Thyroid gland (tissue), 4 donors: ENCODE measurements around the gene SUGT1.

Experiments used
- CTCF ChIP-seq, 6 experiments: fragments of 200-600 bp in 3 of 6; fragments of 450-650 bp in 3 of 6; sonication (generic) in 3 of 6; IDR thresholded peaks; one replicate each; pipeline ENCODE4 v1.5.1; 2016 to 2019; ENCODE audit warnings: antibody characterized with exemption in 6 of 6, mild to moderate bottlenecking in 2 of 6, inconsistent platforms in 1 of 6, moderate library complexity in 1 of 6
- POLR2A ChIP-seq, 2 donors: fragments of 450-650 bp; IDR thresholded peaks; one replicate each; pipeline ENCODE4 v1.6.1; 2017; ENCODE audit warnings: antibody characterized with exemption in 2 of 2, mild to moderate bottlenecking in 2 of 2, moderate library complexity in 1 of 2

DNA sequence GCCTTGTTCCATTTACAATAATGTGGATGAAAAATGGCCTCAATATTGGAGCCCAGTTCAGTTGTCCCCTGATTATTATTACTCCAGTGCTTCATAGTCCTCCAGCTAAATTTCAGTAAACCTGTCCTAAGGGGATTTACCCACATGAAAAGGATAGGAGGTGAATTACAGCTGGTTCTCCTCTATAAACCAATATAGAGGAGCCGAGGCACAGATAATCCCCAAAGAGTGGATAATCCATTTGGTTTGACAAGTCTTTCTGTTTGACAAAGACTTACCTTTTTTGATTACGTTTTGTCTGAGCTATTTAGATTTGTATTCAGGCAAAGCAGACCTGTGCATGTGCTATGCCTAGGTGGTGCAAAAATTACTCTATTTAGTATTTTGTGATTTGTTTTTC is 84.3 kb downstream of the SUGT1 start:
- TF ChIP-seq CTCF (IDR thresholded peaks at IDR 0.05) (no peak), POLR2A (IDR thresholded peaks at IDR 0.05) (no peak)
